H9 (cell line): ENCODE results near the gene IFIT5. TPM values are rescaled to one million over a fixed set of nuclear protein-coding genes. Genes with fewer than 3 reads are reported as not detected.

ENCODE experiments used
- DNase-seq: peaks from one replicate; pipeline ENCODE4 v3.0.0-alpha.2; 2017
- H2AFZ ChIP-seq: one replicate; pipeline ENCODE4 v1.6.1; 2013; ENCODE audit warnings: mild to moderate bottlenecking, low read length, control low read depth, moderate library complexity
- H2AK5ac ChIP-seq: 2 replicates; pipeline ENCODE4 v1.6.1; 2013; ENCODE audit warnings: low read length, control low read depth, mixed read lengths; ENCODE audit not compliant: insufficient read length
- H2BK120ac ChIP-seq: one replicate; pipeline ENCODE4 v1.6.1; 2013; ENCODE audit warnings: low read depth, mild to moderate bottlenecking, low read length, control low read depth, inconsistent platforms; ENCODE audit not compliant: poor library complexity, severe bottlenecking
- H2BK12ac ChIP-seq: 2 replicates; pipeline ENCODE4 v1.6.1; 2013; ENCODE audit warnings: low read length, control low read depth, mixed read lengths, low read depth; ENCODE audit not compliant: insufficient read length
- H2BK15ac ChIP-seq: 2 replicates; pipeline ENCODE4 v1.6.1; 2013; ENCODE audit warnings: low read depth, low read length, control low read depth
- H2BK20ac ChIP-seq: one replicate; pipeline ENCODE4 v1.6.1; 2013; ENCODE audit warnings: low read depth, mild to moderate bottlenecking, low read length, control low read depth, inconsistent platforms; ENCODE audit not compliant: poor library complexity, severe bottlenecking
- H2BK5ac ChIP-seq: 2 replicates; pipeline ENCODE4 v1.6.1; 2013; ENCODE audit warnings: low read length, control low read depth, mixed read lengths; ENCODE audit not compliant: insufficient read length
- H3K14ac ChIP-seq: 2 replicates; pipeline ENCODE4 v1.6.1; 2013; ENCODE audit warnings: low read length, control low read depth; ENCODE audit not compliant: insufficient read depth
- H3K18ac ChIP-seq: 2 replicates; pipeline ENCODE4 v1.6.1; 2013; ENCODE audit warnings: low read depth, mild to moderate bottlenecking, mixed read lengths, low read length, control low read depth; ENCODE audit not compliant: insufficient read length
- H3K23ac ChIP-seq: 2 replicates; pipeline ENCODE4 v1.6.1; 2013; ENCODE audit warnings: low read length, control low read depth, mixed read lengths, low read depth; ENCODE audit not compliant: insufficient read length
- H3K23me2 ChIP-seq: 2 replicates; pipeline ENCODE4 v1.6.1; 2013; ENCODE audit warnings: low read depth, mild to moderate bottlenecking, mixed read lengths, low read length, control low read depth; ENCODE audit not compliant: insufficient read length, poor library complexity, severe bottlenecking
- H3K27ac ChIP-seq: 2 replicates; pipeline ENCODE4 v1.5.1; 2013; ENCODE audit warnings: low read length, control low read depth, mixed read lengths, low read depth; ENCODE audit not compliant: insufficient read length
- H3K27me3 ChIP-seq: 2 replicates; pipeline ENCODE4 v1.6.1; 2013; ENCODE audit warnings: low read length, control low read depth, inconsistent platforms; ENCODE audit not compliant: insufficient read depth
- H3K4ac ChIP-seq: 2 replicates; pipeline ENCODE4 v1.6.1; 2013; ENCODE audit warnings: low read depth, mild to moderate bottlenecking, control low read depth, inconsistent platforms, low read length, moderate library complexity
- H3K4me1 ChIP-seq: 2 replicates; pipeline ENCODE4 v1.6.1; 2013; ENCODE audit warnings: low read length, control low read depth, inconsistent platforms; ENCODE audit not compliant: insufficient read depth
- H3K4me2 ChIP-seq: 2 replicates; pipeline ENCODE4 v1.6.1; 2013; ENCODE audit warnings: low read length, control low read depth, mixed read lengths; ENCODE audit not compliant: insufficient read length, insufficient read depth
- H3K56ac ChIP-seq: 2 replicates; pipeline ENCODE4 v1.6.1; 2013; ENCODE audit warnings: low read depth, mild to moderate bottlenecking, mixed read lengths, low read length, control low read depth; ENCODE audit not compliant: insufficient read length
- H3K79me1 ChIP-seq: 2 replicates; pipeline ENCODE4 v1.6.1; 2013; ENCODE audit warnings: low read depth, mild to moderate bottlenecking, moderate library complexity, low read length, control low read depth, inconsistent platforms; ENCODE audit not compliant: insufficient read depth, poor library complexity, severe bottlenecking
- H3K79me2 ChIP-seq: 2 replicates; pipeline ENCODE4 v1.6.1; 2013; ENCODE audit warnings: low read length, control low read depth, inconsistent platforms; ENCODE audit not compliant: insufficient read depth
- H3K9ac ChIP-seq: 2 replicates; pipeline ENCODE4 v1.6.1; 2013; ENCODE audit warnings: low read length, control low read depth, mixed read lengths; ENCODE audit not compliant: insufficient read length; ENCODE audit errors: extremely low read depth
- H3K9me3 ChIP-seq: one replicate; pipeline ENCODE4 v1.6.1; 2013; ENCODE audit warnings: low read depth, low read length, inconsistent platforms; ENCODE audit not compliant: control insufficient read depth
- H3T11ph ChIP-seq: one replicate; pipeline ENCODE4 v1.6.1; 2013; ENCODE audit warnings: mild to moderate bottlenecking, low read length, control low read depth, inconsistent platforms
- H4K20me1 ChIP-seq: one replicate; pipeline ENCODE4 v1.6.1; 2013; ENCODE audit not compliant: control insufficient read depth, insufficient read length, insufficient read depth
- H4K5ac ChIP-seq: 2 replicates; pipeline ENCODE4 v1.6.1; 2013; ENCODE audit warnings: low read depth, mild to moderate bottlenecking, mixed read lengths, low read length, control low read depth; ENCODE audit not compliant: insufficient read length
- H4K8ac ChIP-seq: replicated peaks from 2 replicates; pipeline ENCODE4 v1.6.1; 2013; ENCODE audit warnings: low read length, control low read depth, mixed read lengths, low read depth; ENCODE audit not compliant: insufficient read length
- H4K91ac ChIP-seq: 2 replicates; pipeline ENCODE4 v1.6.1; 2013; ENCODE audit warnings: low read depth, mild to moderate bottlenecking, moderate library complexity, mixed read lengths, low read length, control low read depth; ENCODE audit not compliant: insufficient read length
- H3K27ac Mint-ChIP-seq, 3 experiments: 2 replicates in 2 of 3; 3 replicates in 1 of 3; pipeline ENCODE4 v1.8.0; 2020 to 2021; ENCODE audit warnings: mixed read lengths in 3 of 3, mild to moderate bottlenecking in 1 of 3, moderate library complexity in 1 of 3
- H3K27me3 Mint-ChIP-seq: 2 replicates; pipeline ENCODE4 v1.8.0; 2021; ENCODE audit warnings: low read depth, mild to moderate bottlenecking, moderate library complexity, mixed read lengths
- H3K36me3 Mint-ChIP-seq, 3 experiments: 2 replicates in 2 of 3; 3 replicates in 1 of 3; pipeline ENCODE4 v1.8.0; 2020 to 2021; ENCODE audit warnings: low read depth in 3 of 3, mixed read lengths in 3 of 3; ENCODE audit not compliant: insufficient read depth in 1 of 3
- H3K4me1 Mint-ChIP-seq, 2 experiments: 2 replicates each; pipeline ENCODE4 v1.8.0; 2020; ENCODE audit warnings: mixed read lengths in 2 of 2
- H3K4me3 Mint-ChIP-seq, 2 experiments: 2 replicates in 1 of 2; 3 replicates in 1 of 2; pipeline ENCODE4 v1.8.0; 2020 to 2021; ENCODE audit warnings: mild to moderate bottlenecking in 2 of 2, mixed read lengths in 2 of 2, moderate library complexity in 1 of 2
- H3K9me3 Mint-ChIP-seq, 2 experiments: 2 replicates in 1 of 2; 3 replicates in 1 of 2; pipeline ENCODE4 v1.8.0; 2020; ENCODE audit warnings: mild to moderate bottlenecking in 2 of 2, mixed read lengths in 2 of 2, moderate library complexity in 1 of 2
- WGBS: extraction: QIAGEN DNeasy Blood & Tissue Kit; methylation state at CpG from one replicate; pipeline ENCODE4 v1.1.7; 2013; ENCODE audit warnings: missing lambda C conversion rate, low lambda C conversion rate, mixed read lengths; ENCODE audit not compliant: insufficient read length; ENCODE audit errors: extremely low coverage; 5-methylcytosine and 5-hydroxymethylcytosine counted together
- total RNA-seq: library from RNA; stranded (reverse); gene quantifications from 2 replicates; pipeline ENCODE4 v1.2.1, GENCODE V29; 2021
- TF ChIP-seq, protein P1 (sequence below): fragments of 200-600 bp; sonication (generic); conservative IDR thresholded peaks from 3 replicates; pipeline ENCODE4 v1.8.0; 2021; ENCODE audit warnings: antibody characterized with exemption, mild to moderate bottlenecking

Gene IFIT5
- total RNA-seq, 1 experiment from 2014 or later: 2.3 TPM

DNA sequence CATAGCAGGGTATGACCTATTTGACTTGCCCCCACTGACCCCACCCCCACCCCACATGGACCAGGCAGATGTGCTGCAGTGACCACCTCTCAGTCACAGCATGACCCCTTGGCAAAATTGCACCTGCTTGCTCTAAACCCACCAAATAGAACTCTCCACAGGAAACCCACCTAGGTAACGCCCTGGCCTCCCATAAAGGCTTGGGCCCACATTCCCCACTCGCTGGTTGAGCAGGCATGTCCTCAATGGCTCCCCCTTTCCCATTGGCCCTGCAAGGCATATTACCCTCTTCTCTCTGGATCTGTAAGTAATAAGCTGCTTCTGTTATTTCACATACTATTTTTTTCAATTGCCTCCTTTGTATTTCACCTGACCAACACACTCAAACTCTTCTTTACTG lies 19.2 kb upstream of the IFIT5 start:
- no peak overlapping the region for H3K27ac Mint-ChIP-seq
- TF ChIP-seq, protein P1, sequence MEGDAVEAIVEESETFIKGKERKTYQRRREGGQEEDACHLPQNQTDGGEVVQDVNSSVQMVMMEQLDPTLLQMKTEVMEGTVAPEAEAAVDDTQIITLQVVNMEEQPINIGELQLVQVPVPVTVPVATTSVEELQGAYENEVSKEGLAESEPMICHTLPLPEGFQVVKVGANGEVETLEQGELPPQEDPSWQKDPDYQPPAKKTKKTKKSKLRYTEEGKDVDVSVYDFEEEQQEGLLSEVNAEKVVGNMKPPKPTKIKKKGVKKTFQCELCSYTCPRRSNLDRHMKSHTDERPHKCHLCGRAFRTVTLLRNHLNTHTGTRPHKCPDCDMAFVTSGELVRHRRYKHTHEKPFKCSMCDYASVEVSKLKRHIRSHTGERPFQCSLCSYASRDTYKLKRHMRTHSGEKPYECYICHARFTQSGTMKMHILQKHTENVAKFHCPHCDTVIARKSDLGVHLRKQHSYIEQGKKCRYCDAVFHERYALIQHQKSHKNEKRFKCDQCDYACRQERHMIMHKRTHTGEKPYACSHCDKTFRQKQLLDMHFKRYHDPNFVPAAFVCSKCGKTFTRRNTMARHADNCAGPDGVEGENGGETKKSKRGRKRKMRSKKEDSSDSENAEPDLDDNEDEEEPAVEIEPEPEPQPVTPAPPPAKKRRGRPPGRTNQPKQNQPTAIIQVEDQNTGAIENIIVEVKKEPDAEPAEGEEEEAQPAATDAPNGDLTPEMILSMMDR: no peak

More for the DNA sequence above, 19.2 kb upstream of the IFIT5 start:
- H3K36me3 Mint-ChIP-seq: peaks cover 2 to 9% (median 8%) of the 10 kb centered on the region in 3 experiments; a peak in 5 of 7 replicates
- H2BK120ac ChIP-seq: no peak overlapping the region
- H4K8ac ChIP-seq: no peak overlapping the region
- H4K91ac ChIP-seq: no peak overlapping the region
- no peak overlapping the region for H3K56ac ChIP-seq
- H3K23ac ChIP-seq: no peak overlapping the region
- H3T11ph ChIP-seq: no peak overlapping the region
- no peak overlapping the region for H2AK5ac ChIP-seq
- H4K20me1 ChIP-seq: no peaks in the 10 kb centered on the region
- H2BK5ac ChIP-seq: no peak overlapping the region
- DNase-seq: no peak
- H2BK12ac ChIP-seq: no peak overlapping the region
- H4K5ac ChIP-seq: no peak overlapping the region
- H2BK20ac ChIP-seq: no peak overlapping the region
- no peak overlapping the region for H3K4me2 ChIP-seq
- no peak overlapping the region for H3K4me3 Mint-ChIP-seq
- H3K27me3 ChIP-seq: no peaks in the 10 kb centered on the region
- peaks cover 4% of the 10 kb centered on the region; the same call in 1 of the 2 replicates for H3K4me1 ChIP-seq
- no CpG with 5 or more reads among the region's 2 CpGs for WGBS
- peaks cover 9 to 15% of the 10 kb centered on the region in 2 experiments; a peak in 4 of 5 replicates for H3K9me3 Mint-ChIP-seq
- H3K14ac ChIP-seq: no peak overlapping the region
- no peak overlapping the region for H3K4ac ChIP-seq
- H3K27ac ChIP-seq: no peak overlapping the region
- H3K18ac ChIP-seq: no peak overlapping the region
- H3K79me1 ChIP-seq: no peaks in the 10 kb centered on the region
- H3K27me3 Mint-ChIP-seq: no peaks in the 10 kb centered on the region; the same call in 1 of the 2 replicates
- no peaks in the 10 kb centered on the region for H3K79me2 ChIP-seq
- no peak overlapping the region for H2BK15ac ChIP-seq
- no peak overlapping the region for H2AFZ ChIP-seq
- H3K9me3 ChIP-seq: no peaks in the 10 kb centered on the region
- H3K4me1 Mint-ChIP-seq: peaks cover 11 to 15% of the 10 kb centered on the region in 2 experiments
- H3K9ac ChIP-seq: no peak overlapping the region
- H3K23me2 ChIP-seq: peaks cover 2% of the 10 kb centered on the region
